Stimulated activated naive CD4-positive, alpha-beta T cell (primary cell): Measurements from ENCODE around the gene FRYL.
A peak's percentile ranks its signal among the peaks of the same experiment; 100 is the strongest.

ENCODE experiments used
- DNase-seq, 6 experiments: peaks; one replicate each; lab custom pipeline; 2025; lab: John Stamatoyannopoulos, UW

Gene FRYL

DNA sequence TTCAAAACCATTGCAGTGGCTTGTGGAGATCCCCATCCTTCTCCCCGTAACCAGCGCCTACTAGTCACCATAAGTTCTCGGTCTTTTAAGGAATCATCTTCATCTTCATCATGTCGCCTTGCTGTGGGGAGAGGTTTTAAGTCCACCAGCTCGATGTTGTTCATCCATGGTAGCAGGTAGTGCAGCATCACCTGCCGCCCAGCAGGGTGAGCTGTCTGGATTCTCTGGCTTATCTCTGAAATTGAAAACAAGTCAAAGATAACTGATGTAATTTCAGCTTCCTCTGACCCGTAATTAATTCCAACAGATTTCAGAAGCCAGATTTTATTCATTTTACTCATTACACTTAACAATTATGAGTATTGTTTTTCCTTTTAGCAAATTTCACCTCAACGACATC, 222.6 kb downstream of the FRYL start:
- no peak for DNase-seq

DNA sequence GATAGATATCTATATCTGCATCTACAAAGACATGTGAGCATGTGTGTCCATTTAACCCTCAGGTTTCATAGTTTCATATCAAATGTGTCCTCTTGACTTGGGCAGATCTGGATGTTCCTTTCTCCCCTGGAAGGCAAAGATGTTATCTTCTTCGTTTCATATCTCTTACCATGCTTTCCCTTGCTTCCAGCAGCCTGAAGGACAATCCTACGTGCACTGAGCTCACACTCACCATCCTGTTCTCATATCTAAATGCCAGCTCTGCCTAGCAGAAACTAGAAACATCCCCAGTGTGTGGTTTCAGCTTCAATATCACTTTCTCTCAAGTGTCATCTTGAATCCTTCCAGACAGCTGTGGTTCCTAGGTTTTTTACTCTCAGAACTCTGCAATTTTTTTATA, 223.8 kb downstream of the FRYL start:
- no peak for DNase-seq

DNA sequence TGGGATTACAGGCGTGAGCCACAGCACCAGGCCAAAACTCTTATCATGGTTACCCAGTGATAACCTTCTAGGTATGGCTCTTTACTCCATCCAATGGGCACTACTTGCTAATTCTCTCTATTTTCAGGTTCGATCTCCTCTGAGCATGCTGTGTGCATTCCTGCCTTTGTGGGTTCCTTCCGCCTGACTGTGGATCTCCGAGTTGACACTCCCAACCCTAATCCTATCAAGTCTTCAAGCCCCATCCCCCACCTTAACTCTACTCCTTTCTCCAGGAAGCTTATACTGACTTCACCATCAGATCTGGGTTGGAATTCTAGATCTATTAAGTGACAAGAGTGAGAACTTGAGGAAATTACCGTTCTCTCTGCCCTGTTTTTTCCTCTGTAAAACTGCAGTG, 225.5 kb downstream of the FRYL start:
- DNase-seq, result no peak

DNA sequence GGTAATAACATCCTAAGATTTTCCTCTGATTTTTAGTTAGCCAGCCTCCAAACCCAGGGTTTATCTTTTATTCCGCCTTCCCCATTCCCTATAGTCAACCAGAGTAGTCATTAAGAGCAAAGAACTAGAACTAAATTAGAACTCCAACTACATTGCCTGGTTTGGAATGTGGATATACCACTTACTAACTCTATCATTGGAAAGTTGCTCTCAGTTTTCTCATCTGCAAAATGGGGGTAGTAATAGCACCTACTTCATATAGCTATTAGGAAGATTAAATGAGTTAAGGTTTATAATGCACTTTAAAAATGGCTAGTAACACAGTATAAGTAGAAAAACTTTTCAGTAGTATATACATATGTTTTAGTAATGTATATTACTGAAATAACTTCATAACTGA, 226.4 kb downstream of the FRYL start:
- no peak for DNase-seq

DNA sequence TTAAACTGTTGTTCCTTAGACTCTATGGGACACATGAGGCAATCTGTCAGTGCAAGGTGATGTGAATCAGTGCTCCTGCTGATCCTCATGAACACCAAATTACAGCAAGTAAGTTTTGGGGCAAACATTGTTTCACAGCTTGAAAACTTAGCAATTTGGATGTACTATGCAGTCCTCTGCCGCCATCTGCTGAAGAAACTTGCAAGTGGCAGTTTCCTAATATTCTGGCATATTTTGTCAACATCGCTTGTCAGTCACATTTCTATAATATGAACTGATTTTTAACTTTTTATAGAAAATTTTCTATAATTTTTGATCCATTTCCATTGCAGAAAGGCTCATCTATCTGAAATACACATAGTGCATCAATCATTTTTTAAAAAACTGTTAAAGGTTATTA, 233.7 kb downstream of the FRYL start:
- DNase-seq, result peak in 2 of 6 experiments; percentile 10 to 11

DNA sequence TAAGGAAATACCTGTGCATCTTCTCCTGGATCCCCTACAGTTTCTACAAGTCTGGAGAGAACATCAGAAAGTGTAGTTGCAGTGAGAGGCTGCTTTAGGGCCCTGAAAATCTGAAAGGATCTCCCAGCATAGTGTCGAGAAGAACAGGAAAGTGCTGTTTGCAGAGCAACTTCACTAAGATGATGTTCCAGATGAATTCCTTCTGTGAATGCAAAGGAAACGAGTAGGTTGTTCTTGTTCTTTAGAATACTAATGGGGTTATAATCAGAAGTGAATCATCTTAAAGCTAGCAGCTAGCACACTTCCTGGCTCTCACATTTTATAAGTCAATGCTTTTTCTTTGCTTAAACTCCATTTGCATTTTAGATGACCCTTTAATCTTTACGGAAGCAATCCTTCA, 236.3 kb downstream of the FRYL start:
- no peak for DNase-seq

DNA sequence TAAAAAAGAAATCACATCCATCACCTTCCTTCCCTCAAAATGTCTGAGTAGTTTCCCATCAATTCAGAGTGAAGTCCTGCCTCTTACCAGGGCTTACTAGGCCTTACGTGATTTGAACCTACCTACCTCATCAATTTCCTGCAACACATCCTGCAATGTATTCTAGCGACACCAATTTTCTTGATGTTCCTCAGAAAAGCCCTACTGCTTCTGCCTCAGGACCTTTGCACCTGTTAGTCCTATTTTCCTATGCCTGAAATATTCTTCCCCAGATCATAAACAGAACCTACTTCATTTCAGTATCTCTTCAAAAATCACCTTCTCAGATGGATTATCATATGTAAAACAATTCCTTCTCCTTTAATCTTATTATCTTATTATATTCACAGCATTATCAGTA, 237.2 kb downstream of the FRYL start:
- no peak for DNase-seq

DNA sequence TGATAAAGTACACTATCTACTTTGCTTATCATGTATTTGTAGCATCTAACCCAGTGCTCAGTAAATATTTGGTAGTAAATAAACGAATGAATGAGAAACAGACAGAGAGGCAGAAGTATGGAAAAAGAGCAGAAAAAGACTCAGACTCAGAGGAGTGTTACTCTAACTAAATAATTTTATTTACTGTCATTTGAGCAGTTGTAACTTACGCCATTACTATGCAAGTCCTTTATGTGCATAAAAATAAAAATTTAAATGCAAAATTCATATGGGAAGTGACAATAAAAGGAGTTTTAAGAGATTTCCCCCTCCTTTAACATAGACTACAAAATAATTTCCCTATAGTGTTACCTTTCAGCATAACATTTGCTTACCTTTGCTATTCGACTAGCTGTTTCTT, 240.5 kb downstream of the FRYL start:
- DNase-seq, result no peak

DNA sequence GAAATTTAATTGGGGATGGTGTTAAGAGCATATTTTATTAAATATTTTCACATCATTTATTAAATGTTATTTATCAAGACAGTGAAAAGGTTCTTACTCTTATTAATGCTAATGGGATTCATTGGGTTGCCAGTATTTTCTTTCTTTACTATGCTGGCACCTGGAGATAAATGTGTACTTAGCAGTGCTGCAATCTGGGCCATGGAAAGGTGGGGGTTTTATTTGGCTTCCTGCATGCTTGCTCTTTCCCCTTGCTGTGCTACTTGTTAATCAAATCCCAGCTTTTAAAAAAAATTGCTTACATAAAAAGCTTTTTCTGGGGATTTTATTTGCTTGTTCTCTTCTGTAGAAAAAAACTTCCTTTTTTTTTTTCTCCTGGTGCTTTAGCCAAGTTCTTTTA, 241.7 kb downstream of the FRYL start:
- no peak for DNase-seq

DNA sequence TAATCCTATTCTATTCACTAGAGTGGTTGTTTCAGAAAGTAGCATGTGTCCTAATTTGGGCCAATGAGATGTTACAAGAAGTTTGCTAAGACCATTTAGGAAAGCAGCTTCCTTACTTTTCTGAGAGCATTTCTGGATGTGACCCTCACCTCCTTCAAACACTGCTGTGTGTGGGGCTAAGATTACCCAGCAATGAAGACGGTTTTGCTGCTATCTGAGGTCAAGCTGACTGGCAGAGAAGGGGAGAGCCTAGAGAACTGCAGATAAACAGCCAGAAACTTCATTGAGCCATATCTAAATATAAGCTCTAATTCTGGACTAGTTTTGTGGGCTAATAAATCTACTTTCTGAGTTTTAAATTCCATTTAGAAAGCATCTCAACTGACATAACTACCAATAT, 253.7 kb downstream of the FRYL start:
- DNase-seq, result no peak

DNA sequence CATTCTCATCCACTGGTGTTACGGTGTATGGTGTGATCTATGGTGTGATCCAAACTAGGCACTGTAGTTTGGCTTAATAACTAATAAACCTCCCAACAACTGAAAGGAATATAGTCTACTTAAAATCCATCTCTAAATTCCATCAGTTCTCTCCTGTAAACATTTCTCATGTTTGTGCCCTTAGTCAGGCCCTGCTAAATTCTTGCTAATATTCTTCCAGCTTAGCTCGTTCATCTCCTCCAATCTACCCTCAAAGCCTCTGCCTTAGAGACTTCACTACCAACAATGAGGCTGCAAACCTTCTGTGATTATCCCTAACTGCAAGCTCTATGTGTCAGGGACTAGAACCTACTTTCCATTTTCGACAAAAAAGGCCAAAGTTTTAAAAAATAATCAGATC, 261.9 kb downstream of the FRYL start:
- DNase-seq, result no peak

DNA sequence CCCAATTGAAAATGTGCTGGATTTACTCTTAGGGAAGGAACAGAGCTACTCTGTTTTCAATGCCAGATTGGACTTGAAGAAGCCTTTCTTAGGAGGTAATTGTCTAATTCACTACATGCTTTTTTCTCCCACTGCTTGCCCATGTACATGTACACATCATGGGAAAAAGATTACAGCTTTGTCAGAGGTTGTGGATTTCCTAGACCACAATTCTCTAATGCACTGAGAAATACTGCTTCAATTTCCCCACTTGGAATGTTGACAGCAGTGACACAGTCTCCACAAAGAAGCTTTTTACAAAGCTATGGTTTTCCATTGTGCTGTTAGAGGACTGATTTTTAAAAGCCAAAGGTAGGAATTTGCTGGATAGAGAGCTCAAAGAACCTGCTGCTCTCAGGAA, 270.5 kb downstream of the FRYL start:
- DNase-seq, result no peak

DNA sequence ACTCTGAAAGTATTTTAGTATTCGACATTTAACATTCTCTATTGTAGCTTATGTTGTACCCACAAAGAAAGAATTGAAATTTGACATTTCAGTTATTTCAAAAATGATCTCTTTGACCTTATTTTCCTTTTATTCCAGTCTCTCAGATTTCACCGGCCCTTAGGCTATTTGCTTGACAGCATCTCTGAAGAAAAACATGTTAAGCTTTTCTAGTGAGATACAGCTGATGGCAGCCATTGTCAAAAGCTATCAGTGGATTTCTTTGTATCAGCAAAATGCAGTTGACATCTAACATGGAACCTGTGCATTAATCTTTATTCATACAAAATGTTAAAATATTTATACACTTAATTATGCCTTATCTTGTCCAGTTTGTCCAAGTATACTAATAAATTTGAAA, 273.4 kb downstream of the FRYL start:
- no peak for DNase-seq

DNA sequence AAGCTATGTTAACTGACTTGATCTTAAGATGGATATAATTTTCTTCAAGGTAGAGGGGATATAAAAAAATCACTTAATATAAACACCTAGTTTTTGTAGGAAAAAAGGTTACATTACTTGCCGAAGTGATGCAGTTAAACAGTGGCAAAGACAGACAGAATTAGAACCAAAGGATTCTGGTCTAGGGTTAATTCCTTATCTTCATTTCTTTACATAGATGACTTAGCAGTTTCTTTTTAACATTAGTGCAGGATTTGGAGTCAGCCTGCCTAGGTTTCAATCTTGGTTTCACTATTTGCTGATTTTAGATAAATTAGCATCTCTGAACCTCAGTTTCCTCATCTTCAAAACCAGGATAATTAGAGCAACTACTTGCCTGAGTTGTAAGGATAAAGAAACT, 275.7 kb downstream of the FRYL start:
- DNase-seq, result no peak

DNA sequence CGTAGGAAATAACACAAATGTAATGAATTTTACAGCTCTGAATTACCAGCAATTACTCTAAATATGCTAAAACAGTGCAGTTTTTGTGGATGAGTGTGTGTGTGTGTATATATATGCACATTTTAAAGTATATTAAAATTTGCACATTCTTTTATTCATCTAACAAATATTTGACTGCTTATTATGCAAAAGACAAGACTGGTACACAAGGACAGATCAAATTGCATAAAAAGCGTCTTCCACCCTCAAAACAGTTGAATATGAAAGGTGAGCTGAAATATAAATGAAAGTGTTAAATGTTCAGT, 276.1 kb downstream of the FRYL start:
- DNase-seq, result no peak

DNA sequence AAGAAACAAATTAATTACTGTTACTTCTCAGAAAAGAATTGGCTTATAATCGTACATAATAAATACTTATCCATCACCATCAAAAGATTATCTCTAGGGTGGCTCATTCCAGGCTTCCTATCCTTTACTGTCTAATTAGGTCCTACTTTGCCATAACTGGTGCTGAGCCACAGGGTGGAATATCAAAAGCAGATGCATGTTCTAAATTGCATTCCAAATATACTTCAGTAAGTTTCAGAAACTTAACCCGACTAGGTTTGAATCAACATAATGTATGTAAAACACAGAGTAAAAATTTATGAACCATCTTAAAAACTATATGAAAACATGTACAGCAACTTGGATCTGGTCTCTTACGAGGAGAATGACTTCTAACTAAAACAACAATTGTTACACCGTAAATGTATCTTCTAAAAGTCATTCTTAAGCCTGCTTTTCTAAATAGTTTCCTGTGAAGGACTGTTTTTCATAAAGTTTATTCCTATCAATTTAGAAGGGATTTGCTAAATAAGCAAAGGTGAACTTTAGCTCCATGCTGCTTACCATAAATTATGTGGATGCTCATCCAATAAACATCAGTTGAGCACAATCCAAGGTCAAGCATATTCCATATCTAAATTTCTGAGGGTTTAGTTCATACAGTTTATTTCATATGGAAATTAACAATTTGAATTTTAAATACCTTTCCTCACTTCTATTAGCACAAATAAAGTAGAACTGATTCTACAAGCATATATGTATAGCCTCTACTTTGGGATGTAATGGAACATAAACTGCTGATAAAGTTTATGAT, 276.6 kb downstream of the FRYL start:
- DNase-seq, result no peak

DNA sequence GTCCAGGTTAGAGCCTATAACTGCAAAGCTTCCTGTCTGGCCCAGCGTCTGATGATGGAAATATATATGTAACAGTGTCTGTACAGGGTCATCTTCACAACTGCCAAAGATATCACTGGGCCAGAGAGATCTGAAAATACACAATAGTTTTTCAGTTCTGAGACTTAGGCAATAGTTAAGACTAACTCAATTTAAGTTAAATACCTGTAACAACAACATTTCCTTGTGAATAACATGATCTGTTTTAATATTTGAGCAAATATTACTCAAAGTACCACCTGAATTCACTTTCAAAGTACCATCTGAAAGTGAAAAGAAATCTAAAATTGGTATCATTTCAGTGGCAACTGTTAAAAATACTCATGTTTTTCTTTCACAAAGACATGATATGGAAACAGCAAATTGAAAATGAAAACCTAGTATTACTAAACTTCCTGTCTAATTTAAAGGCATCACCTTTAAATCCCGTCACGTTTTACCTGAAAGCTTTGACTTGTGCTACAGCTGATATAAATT, 280.5 kb downstream of the FRYL start:
- DNase-seq, result no peak

DNA sequence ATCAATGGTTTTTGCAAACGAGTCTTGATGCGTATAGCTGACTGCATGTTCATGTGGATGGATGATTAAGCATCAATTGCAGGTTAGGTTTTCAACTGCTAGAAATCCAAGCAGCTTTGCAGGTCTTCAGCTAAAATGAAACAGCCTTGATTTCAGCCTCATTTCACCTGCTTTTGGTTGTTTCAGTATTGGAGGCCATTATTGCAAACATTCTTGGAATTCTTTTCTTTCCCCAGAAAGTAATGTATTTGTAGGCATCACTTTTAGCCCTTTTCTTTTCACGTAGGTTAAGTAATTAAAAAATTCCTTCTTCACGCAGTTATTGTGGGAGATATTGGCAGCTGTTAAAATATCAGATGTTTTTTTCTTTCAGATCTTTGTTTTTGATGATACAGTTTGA, 281.2 kb downstream of the FRYL start:
- DNase-seq, result no peak

DNA sequence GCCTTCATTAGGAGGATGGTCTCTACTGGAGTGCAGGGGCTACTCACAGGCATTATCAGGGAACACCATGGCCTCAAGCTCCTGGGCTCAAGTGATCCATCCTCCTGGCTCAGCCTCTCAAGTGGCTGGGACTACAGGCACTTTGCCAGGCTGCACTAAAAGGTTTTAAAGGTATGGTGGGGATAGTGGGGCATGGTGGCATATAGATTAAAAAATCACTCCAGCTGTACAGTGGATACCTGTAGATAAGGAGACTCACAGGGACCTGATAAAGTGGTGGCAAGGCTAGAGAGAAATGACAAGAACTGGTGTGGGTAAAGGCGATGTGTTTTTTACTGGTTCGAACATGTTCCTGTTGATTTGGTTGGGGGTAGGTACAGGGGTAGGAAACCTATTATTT, 284.1 kb downstream of the FRYL start:
- no peak for DNase-seq

DNA sequence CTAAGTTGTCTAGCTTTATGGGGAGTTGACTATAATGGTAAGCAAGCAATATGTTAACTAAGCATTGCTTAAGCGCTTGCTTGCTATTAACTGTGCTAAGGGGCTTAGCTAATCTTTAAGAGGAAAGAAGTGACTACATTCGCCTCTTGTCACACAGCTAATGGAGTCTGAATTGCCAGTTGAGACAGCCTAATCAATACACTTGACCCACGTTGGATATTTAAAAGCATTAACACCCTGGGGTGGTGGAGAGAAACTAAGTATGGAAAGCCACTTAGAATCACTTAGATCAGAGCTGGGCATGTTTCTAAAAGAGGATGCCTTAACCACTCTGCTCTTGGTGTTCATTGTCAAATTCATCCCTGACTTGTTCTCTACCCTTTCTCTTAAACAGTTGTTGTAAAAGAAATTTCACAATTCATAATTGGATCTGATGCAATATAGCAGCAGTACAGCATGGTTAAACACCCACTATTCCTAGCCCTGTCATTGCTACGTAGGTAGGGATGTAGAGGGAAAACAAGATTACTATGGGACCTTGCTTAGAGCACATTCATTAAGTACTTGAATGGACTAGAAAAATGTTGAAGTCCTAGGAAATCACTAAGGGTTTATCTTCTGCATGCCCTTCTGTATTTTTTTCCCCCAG, 286.5 kb downstream of the FRYL start:
- no peak for DNase-seq

DNA sequence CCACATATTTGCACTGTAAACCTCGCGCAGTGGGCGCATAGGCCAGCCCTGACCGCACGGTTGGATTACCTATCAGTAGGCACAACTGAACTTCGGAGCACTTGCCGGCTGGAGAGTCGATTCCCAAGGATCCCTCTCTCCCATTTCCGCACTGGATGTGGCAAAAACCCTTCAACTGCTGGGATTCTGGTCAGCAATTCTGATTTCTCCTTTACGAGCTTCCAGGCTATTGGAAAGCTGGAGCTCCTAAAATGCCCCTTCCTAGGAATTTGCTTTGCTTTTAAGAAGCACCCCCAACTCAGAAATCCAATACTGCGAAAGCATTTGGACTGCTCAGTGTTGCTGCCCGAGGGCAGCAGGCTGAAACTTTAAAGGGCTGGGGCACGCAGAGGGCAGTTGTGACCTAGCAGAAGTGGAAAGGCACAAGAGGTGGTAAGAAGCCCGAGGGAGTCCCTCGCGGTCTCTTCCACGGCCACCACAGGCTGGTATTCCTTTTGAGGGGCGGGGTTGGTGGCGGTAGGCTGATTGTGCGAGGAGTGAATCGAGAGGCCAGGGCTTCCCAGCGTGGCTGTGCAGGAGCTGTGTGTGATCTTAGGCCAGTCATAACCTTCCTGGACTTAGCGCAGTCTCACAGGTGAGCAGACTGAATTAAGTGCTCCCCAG, 288.4 kb downstream of the FRYL start:
- DNase-seq, result no peak

DNA sequence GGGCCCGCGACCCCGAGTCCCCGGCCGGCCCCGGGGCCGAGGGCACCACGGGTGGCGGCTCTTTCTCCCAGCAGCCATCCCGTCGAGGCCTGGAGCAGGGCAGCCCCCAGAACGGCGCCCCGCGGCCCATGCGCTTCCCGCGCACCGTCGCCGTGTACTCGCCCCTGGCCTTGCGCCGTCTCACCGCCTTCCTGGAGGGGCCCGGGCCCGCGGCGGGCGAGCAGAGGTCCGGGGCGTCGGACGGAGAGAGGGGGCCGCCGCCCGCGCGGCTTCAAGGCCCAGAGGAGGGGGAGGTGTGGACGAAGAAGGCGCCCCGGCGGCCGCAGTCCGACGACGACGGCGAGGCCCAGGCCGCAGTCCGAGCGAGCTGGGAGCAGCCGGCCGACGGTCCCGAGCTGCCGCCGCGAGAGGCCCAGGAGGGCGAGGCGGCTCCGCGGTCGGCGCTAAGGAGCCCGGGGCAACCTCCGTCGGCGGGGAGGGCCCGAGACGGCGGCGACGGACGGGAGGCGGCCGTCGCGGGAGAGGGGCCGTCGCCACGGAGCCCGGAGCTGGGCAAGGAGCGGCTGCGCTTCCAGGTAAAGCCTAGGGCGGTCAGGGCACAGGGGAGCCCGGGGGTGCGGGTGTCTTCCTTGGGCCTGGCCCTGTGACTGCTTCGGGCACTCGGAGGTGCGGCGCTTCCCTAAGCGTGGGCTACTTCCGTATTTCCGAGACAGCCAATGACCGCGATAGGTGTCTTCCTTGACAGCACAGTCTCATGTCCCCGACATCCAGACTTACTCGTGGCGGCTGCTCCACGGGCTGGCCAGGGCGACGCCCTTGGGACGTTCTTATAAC, 289.2 kb downstream of the FRYL start:
- DNase-seq, result no peak
